Activated CD8-positive, alpha-beta memory T cell treated with anti-CD3 and anti-CD28 coated beads for 36 hours (primary cell): ENCODE data around the gene SSTR4. TPM values are rescaled to one million over a fixed set of nuclear protein-coding genes. Genes with fewer than 3 reads are reported as not detected.

Source experiments
- CTCF ChIA-PET: fragments of 350-600 bp; sonication (Branson Sonifier 250); formaldehyde crosslinking; loops from one replicate; lab custom pipeline; 2021; ENCODE audit warnings: antibody characterized with exemption; lab: Charles Lee
- POLR2A ChIA-PET: fragments of 350-600 bp; sonication (Branson Sonifier 250); formaldehyde crosslinking; loops from one replicate; lab custom pipeline; 2021; ENCODE audit warnings: antibody characterized with exemption; lab: Charles Lee
- total RNA-seq, 2 experiments: library from RNA; stranded (reverse); gene quantifications; one replicate each; pipeline ENCODE4 v1.2.3, GENCODE V29; 2021

The SSTR4 gene
- total RNA-seq, 2 experiments from 2014 or later = not detected

DNA sequence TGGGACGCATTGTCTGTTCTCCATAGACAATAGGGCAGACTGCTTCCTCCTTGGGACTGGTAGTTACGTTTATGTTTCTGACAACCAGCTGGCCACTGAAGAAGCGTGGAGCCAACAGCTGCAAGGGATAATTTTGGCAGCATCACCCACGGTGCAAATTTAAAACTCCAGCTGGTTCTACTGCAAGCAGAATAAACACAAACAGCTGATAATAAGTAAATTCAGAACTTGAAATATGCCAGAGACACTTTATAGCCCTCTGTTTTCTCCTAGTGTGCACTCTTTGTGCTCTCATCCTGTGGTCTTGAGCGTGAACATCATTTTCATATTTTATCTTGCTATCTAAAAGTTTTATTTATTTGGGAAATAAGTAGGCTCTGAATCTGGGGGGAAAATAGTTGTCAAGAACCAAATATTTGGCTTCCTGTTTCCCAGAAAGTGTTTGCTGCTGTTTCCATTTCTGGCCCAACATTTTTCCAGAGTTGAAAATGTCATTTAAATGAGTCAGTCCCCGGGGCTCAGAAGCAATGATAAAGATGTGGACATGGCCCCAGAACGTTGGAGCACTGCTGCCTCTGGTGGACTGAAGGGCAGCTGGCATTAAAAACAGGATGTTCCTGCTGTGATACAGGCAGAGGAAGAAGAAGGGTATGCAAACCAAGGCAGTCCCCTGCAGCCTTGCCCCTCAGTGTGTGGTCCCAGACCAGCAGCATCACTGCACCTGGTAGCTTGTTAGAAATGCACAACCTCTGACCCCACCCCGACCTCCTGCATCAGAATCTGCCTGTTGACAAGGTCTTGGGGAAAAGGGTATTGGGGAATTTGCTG is 26.8 kb downstream of the SSTR4 start:
- ChIA-PET POLR2A (no interaction called here), CTCF (no interaction called here)

DNA sequence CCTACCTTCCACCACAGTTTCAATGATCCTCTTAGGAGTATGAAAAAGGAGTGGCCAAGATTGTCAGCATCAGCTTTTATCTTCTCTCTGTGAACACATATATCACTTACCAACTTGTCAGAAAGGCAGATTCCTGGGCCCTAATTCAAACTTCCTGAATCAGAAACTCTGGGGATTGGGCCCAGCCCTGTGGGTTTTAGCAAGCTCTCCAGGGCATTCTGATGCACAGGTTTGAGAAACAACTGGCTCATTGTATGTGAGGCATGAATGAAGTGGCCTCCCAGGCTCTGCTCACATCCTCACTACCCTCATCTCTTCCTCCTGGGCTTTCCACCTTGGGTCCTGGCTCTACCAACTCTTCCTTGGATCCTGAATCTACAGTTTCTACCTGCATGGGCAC is 27.5 kb downstream of the SSTR4 start:
- ChIA-PET CTCF (no interaction called here), POLR2A (no interaction called here)

DNA sequence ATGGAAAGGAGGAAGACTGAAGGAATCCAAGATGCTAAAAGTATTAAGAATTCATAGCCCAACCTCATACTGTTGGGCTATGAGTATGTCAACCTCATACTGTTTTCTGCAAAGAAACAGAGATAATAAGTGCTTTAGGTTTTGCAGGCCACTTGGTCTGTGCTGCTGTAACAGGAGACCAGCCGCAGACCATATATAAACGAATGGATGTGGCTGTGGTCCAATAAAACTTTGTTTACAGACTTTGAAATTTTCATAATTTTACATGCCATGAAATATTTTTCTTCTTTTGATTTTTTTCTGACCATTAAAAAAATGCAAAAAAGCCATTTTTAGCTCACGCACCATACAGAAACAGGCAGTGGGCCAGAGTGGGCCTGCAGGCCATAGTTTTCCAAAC is 28.1 kb downstream of the SSTR4 start:
- POLR2A ChIA-PET = no interaction called here
- CTCF ChIA-PET = no interaction called here

DNA sequence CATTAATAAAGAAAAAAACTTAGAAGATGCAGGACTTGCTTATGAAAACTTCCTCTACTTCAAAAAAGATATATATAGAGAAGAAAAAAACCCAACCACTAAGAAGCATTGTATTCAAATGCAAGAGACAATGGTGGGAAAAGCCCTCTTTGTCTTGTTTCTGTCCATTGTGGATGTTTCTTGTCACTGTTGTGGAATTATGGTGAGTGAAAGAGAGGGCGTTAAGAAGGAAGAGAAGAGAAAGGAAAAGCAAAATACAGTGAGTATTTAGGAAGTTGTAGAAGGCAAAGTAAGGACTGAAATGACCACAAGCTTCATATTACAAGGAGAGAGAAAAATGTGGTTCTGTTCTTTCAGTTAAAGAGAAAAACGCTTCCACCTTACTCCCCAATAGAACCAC is 28.5 kb downstream of the SSTR4 start:
- ChIA-PET CTCF (no interaction called here), POLR2A (no interaction called here)

DNA sequence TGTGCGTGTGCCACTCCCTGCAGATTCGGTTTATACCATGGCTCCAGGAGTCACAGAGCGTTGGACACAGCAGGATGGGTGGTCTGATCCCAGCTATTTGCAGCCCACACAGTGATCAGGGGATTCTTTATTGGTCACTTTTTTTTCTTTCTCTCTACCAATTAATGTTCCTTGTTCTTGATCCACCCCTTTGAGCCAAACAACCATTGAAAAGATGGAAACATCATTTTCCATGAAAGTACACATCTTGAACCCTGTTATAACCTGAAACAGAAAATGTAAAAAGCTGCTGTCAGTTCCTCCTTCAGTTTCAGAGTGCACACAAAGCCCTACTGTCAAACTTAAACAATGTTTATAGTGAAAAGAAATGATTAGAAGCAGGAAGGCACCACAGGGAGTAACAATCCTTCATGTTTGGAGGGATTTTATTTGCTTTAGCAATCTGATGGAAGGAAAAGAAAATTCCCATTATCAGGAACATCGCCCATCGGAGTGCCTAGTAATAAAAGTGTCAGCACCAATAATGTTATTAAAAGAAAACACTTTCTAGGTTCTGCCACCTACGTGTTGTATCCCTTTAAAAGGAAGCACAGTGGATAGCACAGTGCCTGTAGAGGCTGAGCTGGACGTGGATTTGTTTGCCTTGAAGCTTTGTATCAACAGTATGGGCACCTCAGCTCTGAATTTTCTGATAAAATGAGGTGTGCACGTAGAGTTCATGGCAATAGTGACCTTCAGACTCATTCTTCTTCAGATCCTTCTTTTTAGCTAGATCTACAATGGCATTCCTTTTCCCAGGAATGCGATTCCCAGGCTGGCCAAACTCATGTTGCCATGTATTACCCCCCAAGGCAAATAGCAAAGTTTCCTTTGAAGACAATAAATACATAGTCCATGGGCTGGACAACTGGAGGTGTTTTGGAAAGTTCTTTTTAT is 30.4 kb downstream of the SSTR4 start:
- ChIA-PET POLR2A (no interaction called here), CTCF (no interaction called here)

DNA sequence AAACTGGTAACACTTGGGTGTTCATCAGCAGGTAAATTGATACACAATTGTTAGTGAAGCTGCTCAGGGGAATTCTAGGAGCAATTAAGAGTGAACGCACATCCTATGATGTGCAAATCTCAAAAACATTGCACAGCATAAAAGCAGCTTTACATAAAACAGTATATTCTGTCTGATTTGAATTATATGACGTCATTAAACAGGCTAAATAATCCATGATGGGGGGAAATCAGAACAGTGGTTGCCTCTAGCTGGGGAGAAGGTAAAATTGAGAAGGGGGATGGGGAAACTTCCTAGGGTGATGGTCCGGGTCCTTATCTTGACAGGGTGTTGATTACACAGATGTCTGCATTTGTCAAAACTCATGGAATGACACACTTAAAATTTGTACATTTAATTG is 31.7 kb downstream of the SSTR4 start:
- CTCF ChIA-PET = no interaction called here
- POLR2A ChIA-PET = no interaction called here

DNA sequence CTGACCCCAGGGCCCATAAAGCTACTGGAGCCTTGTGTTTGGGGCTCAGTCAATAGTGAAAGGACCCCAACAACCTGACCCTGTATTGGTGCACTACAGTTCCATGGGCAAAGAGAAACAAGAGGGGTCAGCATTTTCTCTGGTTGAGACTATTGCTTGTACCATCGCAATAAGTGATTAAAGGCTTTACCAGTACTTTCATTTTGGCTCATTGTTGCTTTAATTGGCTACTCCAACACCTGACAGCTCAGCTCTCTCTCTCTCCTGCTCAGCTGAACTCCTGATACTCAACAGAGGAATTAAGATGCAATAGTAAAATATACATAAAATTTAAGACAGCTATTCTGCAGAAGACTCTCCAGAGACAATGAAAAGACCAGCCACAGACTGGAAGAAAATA is 33.2 kb downstream of the SSTR4 start:
- POLR2A ChIA-PET = no interaction called here
- CTCF ChIA-PET = no interaction called here

DNA sequence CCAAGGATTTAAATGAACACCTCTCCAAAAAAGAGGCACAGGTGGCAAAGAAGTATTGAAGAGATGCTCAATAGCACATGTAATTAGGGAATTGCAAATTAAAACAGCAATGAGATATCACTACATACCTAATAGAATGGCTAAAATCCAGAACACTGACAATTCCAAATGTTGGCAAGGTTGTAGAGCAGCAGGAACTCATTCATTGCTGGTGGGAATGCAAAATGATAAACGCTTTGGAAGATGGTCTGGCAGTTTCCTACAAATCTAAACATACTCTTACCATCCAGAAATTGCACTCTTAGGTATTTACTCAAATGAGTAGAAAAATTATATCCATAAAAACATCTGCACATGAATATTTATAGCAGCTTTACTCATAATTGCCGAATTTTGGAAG is 34.0 kb downstream of the SSTR4 start:
- POLR2A ChIA-PET = no interaction called here
- CTCF ChIA-PET = no interaction called here

DNA sequence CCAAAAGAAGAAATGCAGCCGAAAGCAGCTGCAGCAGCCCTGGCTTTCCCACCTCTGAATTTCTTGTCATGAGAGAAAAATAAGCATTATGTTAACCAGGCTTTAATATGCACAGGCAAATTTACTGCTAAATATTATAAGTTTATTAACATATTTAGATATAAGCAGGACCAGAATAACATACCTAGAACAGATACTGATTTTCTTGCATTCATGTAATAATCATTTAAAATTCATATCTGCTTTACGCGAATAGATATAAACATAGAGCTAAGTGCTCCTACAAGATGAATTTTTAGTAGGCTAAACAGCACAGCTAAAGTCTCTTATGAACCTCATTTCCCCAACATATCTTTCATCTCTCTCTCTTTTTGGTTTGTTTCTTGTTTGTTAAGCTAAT is 36.3 kb downstream of the SSTR4 start:
- POLR2A ChIA-PET = no interaction called here
- CTCF ChIA-PET = no interaction called here

DNA sequence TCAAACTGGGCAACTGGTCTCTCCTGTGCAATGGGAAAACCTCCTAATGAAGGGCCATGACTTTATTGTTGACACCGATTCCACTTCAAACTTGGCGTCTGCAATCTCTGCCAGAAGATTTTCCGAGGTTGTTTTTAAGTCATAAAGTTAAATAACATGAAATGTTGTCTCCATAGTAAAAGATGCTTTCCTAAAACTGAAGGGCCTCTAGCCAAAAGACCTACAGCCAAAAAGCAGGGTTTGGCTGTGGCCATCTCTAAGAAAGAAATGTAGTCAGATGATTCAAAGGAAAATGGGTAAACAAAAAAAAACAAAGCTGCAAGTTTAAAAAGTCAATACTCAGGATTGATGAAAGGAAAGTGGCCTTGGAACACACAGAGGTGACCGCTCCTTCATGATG is 36.9 kb downstream of the SSTR4 start:
- POLR2A ChIA-PET = no interaction called here
- CTCF ChIA-PET = no interaction called here

DNA sequence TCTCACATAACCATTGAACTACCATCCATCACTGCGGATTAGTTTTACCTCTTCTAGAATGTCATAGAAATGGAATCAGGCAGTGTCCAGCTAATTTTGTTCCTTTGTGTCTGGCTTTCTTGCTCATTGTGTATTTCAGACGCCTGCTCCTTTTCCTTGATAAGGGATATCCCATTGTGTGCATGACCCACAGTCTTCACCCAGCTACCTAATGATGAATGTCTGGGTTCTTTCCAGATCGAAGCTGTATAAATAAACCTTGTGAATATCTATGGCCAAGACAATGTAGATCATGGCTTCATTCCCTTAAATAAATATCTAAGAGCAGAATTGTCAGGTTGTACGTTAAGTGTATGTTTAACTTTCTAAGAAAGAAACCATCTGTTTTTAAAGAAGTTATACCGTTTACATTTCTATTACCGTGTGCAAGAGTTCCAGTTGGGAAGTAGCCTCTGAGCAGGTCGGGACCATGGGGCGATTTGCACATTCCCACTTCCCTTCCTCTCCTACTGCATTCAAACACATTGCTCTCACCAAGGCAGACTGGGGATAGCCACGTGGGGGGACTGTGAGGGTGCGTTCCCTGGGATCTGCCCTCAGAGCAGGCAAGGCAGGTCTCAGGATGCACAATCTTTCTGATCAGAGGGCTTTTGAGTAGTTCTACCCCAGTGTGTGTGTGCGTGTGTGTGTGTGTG is 37.9 kb downstream of the SSTR4 start:
- ChIA-PET CTCF (no interaction called here), POLR2A (no interaction called here)

DNA sequence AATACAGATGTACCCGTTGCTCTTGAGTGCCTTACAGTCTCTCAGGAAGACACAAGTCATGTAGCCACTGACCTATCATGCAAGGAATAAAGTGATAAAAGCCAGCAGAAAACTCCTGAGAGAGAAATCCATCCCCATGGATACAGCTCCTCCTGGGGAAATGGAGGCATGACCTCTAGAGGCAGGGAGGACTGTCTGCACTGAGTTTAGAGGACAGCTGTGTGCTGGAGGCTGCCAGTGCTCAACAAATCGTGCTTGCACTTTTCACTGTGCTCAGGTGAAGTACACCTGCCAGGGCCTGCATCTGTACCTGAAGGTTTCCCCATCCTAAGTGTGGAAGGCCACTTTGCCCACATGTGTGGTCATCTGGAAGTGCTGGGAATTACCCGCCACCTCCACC is 38.9 kb downstream of the SSTR4 start:
- ChIA-PET POLR2A (no interaction called here), CTCF (no interaction called here)

DNA sequence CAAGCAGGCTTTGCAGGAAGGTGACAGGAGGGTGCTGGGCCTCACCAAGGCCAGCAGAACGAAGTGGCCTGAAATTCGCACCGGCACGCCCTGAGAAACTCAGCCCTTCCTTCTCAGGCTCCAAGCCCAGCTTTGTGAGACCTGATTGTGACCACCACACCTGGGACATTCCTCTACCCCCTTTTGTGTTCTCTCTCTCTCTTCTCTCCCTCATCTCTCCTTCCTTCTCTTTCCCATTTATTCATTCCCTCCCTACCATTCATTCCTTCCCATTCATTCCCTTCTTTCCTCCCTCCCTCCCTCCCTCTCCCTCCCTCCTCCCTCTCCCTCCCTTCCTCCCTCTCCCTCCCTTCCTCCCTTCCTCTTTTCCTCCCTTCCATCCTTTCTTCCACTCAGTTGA is 42.2 kb downstream of the SSTR4 start:
- CTCF ChIA-PET = no interaction called here
- POLR2A ChIA-PET = no interaction called here

DNA sequence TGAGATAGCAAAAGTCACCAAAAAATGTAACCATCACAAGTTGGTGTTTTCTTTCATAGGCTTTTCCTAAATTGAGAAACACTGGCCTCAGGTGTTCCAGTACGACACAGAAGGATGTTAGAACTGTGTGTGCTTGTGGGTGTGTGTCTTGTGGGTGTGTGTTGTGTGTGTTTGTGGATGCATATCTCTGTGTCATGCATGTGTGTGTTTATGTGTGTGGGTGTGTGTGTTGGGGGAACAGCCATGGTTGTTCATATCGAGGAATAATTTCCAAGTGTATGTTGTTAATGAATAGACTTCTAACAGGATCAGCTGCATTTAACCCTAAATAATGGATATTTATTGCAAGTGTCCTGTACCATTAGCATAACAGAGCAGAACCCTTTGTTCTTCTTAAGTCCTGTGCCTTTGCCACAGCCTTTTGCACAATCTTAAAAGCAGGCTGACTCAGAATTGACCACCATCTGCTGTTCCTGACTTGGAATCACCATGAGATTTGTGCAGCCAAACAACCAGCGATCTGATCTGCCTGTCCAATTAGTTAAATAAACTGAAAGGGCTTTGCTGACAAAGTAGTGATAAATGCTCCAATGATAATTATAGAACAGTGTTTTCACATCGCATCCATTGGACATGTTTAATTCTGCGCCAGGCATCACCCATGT is 43.4 kb downstream of the SSTR4 start:
- CTCF ChIA-PET = no interaction called here
- POLR2A ChIA-PET = no interaction called here

DNA sequence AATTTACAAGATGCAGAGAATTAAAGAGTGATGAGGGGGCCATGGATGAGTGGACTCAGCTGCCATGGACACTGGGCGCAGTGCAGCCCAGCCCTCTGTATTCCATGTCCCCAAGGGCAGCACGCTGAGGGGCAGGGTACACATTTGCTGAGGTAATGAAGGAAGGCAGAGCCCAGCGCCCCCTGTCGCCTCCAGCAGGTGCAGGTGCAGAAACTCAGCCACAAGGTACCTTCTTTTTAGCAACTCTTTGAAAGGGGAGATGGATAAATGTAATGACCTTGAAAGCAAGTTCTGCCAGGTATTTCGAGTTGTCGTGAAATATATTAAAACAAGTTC is 43.9 kb downstream of the SSTR4 start:
- ChIA-PET POLR2A (no interaction called here), CTCF (no interaction called here)

DNA sequence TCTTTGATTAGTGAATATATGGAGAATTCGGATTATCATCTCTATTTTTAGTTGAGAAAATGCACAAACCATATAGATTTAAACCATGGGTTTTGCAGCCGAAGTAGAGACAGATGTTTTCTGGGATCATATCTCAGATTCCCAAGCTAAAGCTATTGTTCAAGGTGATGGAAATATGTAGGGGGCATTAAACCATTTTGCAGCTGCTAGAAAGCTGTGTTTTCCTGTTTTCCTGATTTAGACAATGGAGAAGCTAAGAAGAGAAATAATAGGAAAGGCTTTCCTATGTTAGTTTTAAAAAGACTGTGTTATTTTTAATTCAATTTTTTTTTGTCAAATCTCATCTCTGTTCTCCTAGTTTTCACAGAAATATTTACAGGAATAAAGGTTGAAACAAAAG is 44.8 kb downstream of the SSTR4 start:
- POLR2A ChIA-PET = no interaction called here
- CTCF ChIA-PET = no interaction called here

DNA sequence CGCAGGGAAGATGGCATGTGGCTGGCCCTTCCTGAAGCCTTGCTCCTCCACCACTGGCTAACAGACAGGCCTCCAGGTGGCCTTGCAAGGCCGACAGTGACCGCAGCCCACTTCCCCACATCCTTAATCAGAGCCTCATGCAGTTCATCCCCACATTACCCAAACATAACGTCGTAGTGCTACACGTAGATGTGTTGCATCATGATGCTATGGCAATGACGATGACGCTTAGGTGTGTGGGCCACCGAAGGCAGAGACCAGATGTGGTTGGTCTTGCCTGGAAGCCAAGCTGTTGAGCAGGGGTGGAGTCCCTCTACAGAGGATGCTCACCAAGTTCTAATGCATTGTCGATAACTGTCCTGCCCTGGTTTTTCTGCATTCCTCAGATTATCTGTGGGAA is 45.4 kb downstream of the SSTR4 start:
- ChIA-PET CTCF (no interaction called here), POLR2A (no interaction called here)

DNA sequence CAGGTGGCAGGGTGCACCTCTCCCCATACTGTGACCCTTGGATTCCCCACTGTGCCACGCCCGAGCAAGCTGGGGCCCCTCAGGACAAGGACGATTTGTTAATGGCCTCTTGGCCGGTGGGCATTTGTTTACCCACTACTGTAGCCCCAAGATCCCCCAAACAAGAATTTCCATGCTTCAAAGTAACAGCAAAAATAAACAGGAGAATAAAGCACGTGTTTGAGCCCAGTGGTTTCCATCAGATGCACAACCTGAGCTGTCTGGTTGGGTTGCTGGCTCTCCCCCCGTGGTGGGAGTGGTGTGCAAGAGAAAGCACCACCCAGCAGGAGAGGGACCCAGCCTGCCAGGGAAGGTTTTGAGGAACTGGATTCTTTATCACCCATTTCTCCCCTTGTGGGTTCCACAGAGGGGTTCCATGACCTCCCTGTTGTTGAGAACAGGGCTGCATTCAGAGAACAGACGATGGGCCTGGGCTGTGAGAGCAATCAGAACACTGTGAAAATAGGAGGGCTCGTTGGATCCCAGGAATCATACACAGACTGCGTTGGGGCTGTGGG is 46.2 kb downstream of the SSTR4 start:
- POLR2A ChIA-PET = no interaction called here
- CTCF ChIA-PET = no interaction called here

DNA sequence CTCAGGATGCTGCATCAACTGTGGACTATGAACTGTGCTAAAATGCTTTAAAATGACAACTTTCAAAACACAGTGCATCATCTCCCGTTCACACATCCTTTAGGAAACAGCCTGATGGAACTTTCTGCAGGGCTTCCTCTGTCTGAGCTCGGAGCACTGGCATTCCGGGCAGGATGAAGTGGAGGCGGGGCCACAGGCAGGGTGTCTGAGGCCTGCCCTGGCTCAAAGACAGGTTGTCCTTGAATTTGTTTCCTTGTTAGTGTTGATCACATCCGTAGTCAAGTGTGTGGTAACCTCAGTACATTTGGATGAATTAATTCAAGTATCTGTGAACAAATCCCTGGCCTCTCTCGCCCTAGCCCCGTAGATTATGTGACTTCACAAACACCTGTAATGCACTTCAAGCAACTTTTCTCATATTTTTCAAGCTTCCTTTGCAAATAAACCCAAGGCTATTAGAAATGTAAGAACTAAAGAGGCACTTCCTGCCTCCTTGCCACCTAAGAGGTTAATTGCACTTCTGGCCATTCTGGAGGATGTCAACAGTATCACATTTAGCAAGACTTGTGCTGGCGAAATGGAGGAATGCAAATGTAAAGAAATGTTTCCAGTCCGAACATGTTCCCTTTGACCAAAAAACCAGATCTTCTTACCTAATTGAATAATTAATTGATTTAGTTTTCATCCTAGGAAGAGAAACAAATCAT is 47.9 kb downstream of the SSTR4 start:
- ChIA-PET CTCF (no interaction called here), POLR2A (no interaction called here)
